MM.1S (cell line): Measurements from ENCODE around the gene PRDM1.

Experiments
- EZH2 ChIP-seq: fragments of 300-600 bp; sonication (generic); optimal IDR thresholded peaks from 2 replicates; pipeline ENCODE3; 2017; ENCODE audit warnings: low read depth, mild to moderate bottlenecking, antibody characterized with exemption, low read length, mixed read lengths
- TF ChIP-seq, protein P1 (sequence below): fragments of 300-600 bp; sonication (generic); IDR thresholded peaks from 2 replicates; pipeline ENCODE4 v1.5.1; 2016; ENCODE audit warnings: antibody characterized with exemption, low read length, mixed read lengths

DNA sequence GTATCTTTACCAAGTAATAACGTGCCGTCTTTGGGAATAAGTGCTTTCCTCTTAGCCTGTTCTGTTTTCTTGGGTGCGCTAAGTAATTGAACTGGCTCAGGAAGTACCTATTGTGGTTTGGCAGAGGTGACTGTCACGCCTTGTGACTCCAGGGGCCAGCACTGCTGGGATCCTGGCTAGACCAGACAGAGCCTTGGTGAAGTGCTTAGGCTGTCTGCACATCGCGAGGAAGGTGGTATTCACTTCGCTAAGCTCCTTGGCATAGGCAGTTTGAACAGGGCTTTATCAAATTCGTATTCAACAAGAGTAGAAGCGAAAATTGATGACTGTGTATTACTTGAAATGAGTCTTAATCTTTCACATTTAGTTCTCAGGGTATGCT lies 17.6 kb downstream of the PRDM1 start:
- TF ChIP-seq, protein P1, sequence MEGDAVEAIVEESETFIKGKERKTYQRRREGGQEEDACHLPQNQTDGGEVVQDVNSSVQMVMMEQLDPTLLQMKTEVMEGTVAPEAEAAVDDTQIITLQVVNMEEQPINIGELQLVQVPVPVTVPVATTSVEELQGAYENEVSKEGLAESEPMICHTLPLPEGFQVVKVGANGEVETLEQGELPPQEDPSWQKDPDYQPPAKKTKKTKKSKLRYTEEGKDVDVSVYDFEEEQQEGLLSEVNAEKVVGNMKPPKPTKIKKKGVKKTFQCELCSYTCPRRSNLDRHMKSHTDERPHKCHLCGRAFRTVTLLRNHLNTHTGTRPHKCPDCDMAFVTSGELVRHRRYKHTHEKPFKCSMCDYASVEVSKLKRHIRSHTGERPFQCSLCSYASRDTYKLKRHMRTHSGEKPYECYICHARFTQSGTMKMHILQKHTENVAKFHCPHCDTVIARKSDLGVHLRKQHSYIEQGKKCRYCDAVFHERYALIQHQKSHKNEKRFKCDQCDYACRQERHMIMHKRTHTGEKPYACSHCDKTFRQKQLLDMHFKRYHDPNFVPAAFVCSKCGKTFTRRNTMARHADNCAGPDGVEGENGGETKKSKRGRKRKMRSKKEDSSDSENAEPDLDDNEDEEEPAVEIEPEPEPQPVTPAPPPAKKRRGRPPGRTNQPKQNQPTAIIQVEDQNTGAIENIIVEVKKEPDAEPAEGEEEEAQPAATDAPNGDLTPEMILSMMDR, result no peak
- TF ChIP-seq EZH2, result no peak
